Measurements from ENCODE around the gene ASIC4. TPM values are rescaled to one million over a fixed set of nuclear protein-coding genes. Genes with fewer than 3 reads are reported as not detected.

Gene ASIC4
- total and polyA plus RNA-seq, 7 experiments from 2014 or later = 0.12 to 0.49 (median 0.17) TPM; not detected in 3

GRCh38 chr2:219496825-219497494 is 17.3 kb upstream of the ASIC4 start:
- Mint-ChIP-seq H3K4me3 (peak overlapping the region; percentile 75 to 99 (median 96)), H3K36me3 (peaks cover 0 to 8% (median 2%) of the 10 kb centered on the region in 5 donors), H3K27me3 (peaks cover 41 to 54% (median 50%) of the 10 kb centered on the region in 5 donors), H3K4me1 (peaks cover 26 to 42% (median 36%) of the 10 kb centered on the region in 7 donors), H3K9me3 (peaks cover 0 to 2% (median 0%) of the 10 kb centered on the region in 11 donors), H3K27ac (no peak overlapping the region)
- peaks cover 4 to 9% of the 10 kb centered on the region in 2 donors for H3K27me3 ChIP-seq (ENCODE audit: control insufficient read depth in 2 of 2, insufficient read depth in 2 of 2, low read length in 2 of 2)
- no peaks in the 10 kb centered on the region for H3K36me3 ChIP-seq (ENCODE audit: control insufficient read depth in 2 of 3, insufficient read depth in 3 of 3, low read length in 3 of 3)
- no peaks in the 10 kb centered on the region for H3K9me3 ChIP-seq (ENCODE audit: control insufficient read depth in 2 of 3, low read length in 3 of 3)
- ChIA-PET POLR2A (interaction anchor here (0.9 to 2.3 kb wide), 2 partner anchors 33 to 146 kb away, joined by 3 to 8 read pairs; no protein-coding TSS in a partner anchor), CTCF (interaction anchor here (0.7 to 6.1 kb wide), 3 partner anchors 32 to 94 kb away, joined by 3 to 60 read pairs (median 5); partner anchors contain the start of genes CHPF and TMEM198)
- no peak for ATAC-seq
- H3K4me1 ChIP-seq (ENCODE audit: control insufficient read depth in 2 of 2, insufficient read depth in 2 of 2, low read length in 2 of 2) = peaks cover 19 to 22% of the 10 kb centered on the region in 2 donors
- no peak overlapping the region for H3K4me3 ChIP-seq (ENCODE audit: low read length)
- H3K27ac ChIP-seq (ENCODE audit: low read depth, low read length) = no peak overlapping the region
- DNase-seq = no peak
- intact Hi-C loops (cut with micrococcal nuclease) = loop anchor here (5.0 to 10.0 kb wide), 7 partner anchors 290 to 1222 kb away; partner anchors contain the start of genes CNPPD1 (in 2 of the 2), RETREG2 (in 2 of the 2), AAMP (in 1 of the 2) and CNOT9 (in 1 of the 2)

GRCh38 chr2:219497495-219498279 is 16.6 kb upstream of the ASIC4 start:
- intact Hi-C loops (cut with micrococcal nuclease) = loop anchor here (1.0 to 10.0 kb wide), 21 partner anchors 12 to 1223 kb away; partner anchors contain the start of genes CHPF (in 2 of the 2), CNPPD1 (in 2 of the 2), DNAJB2 (in 2 of the 2) and RETREG2 (in 2 of the 2)
- Histone ChIP-seq H3K27me3 (ENCODE audit: control insufficient read depth in 2 of 2, insufficient read depth in 2 of 2, low read length in 2 of 2) (peaks cover 4 to 9% of the 10 kb centered on the region in 2 donors), H3K9me3 (ENCODE audit: control insufficient read depth in 2 of 3, low read length in 3 of 3) (no peaks in the 10 kb centered on the region), H3K4me1 (ENCODE audit: control insufficient read depth in 2 of 2, insufficient read depth in 2 of 2, low read length in 2 of 2) (peaks cover 19 to 22% of the 10 kb centered on the region in 2 donors), H3K27ac (ENCODE audit: low read depth, low read length) (no peak overlapping the region), H3K4me3 (ENCODE audit: low read length) (peak overlapping the region; percentile 85), H3K36me3 (ENCODE audit: control insufficient read depth in 2 of 3, insufficient read depth in 3 of 3, low read length in 3 of 3) (no peaks in the 10 kb centered on the region)
- H3K36me3 Mint-ChIP-seq = peaks cover 0 to 11% (median 3%) of the 10 kb centered on the region in 5 donors
- ATAC-seq (peak; percentile 35), DNase-seq (peak in 1 of 9 donors; percentile 63)
- peak overlapping the region; percentile 91 to 99 (median 96) for H3K4me3 Mint-ChIP-seq
- ChIA-PET POLR2A (interaction anchor here (1.1 to 1.3 kb wide), 4 partner anchors 10 to 109 kb away, joined by 3 to 5 read pairs (median 4); no protein-coding TSS in a partner anchor), CTCF (interaction anchor here (6.1 kb wide), 1 partner anchor 31 kb away, joined by 60 read pairs; no protein-coding TSS in a partner anchor)
- peaks cover 26 to 42% (median 36%) of the 10 kb centered on the region in 7 donors for H3K4me1 Mint-ChIP-seq
- H3K9me3 Mint-ChIP-seq = peaks cover 0 to 2% (median 0%) of the 10 kb centered on the region in 11 donors
- peaks cover 36 to 52% (median 48%) of the 10 kb centered on the region in 5 donors for H3K27me3 Mint-ChIP-seq
- peak overlapping the region in 1 of 9 donors; percentile 81 for H3K27ac Mint-ChIP-seq

- DNase-seq (peak; percentile 78 to 95 (median 90)), ATAC-seq (peak; percentile 94)
- ChIA-PET CTCF (interaction anchor here (0.7 to 6.1 kb wide), 3 partner anchors 11 to 30 kb away, joined by 3 to 60 read pairs (median 8); no protein-coding TSS in a partner anchor), POLR2A (interaction anchor here (0.8 to 1.5 kb wide), 8 partner anchors 9 to 219 kb away, joined by 3 to 5 read pairs (median 4); partner anchors contain the start of genes DNAJB2 and DNPEP)
- peaks cover 26 to 42% (median 36%) of the 10 kb centered on the region in 7 donors for H3K4me1 Mint-ChIP-seq
- Histone ChIP-seq H3K9me3 (ENCODE audit: control insufficient read depth in 2 of 3, low read length in 3 of 3) (no peaks in the 10 kb centered on the region), H3K36me3 (ENCODE audit: control insufficient read depth in 2 of 3, insufficient read depth in 3 of 3, low read length in 3 of 3) (peaks cover 0 to 5% (median 0%) of the 10 kb centered on the region in 3 experiments), H3K27ac (ENCODE audit: low read depth, low read length) (peak within 1 kb of the TSS; percentile 79), H3K27me3 (ENCODE audit: control insufficient read depth in 2 of 2, insufficient read depth in 2 of 2, low read length in 2 of 2) (peaks cover 4 to 9% of the 10 kb centered on the region in 2 donors), H3K4me1 (ENCODE audit: control insufficient read depth in 2 of 2, insufficient read depth in 2 of 2, low read length in 2 of 2) (peaks cover 19 to 22% of the 10 kb centered on the region in 2 donors), H3K4me3 (ENCODE audit: low read length) (peak within 1 kb of the TSS; percentile 85)
- intact Hi-C loops (cut with micrococcal nuclease) = loop anchor here (1.0 to 10.0 kb wide), 21 partner anchors 11 to 1224 kb away; partner anchors contain the start of genes CHPF (in 2 of the 2), CNPPD1 (in 2 of the 2), DNAJB2 (in 2 of the 2) and RETREG2 (in 2 of the 2)
- peaks cover 0 to 2% (median 0%) of the 10 kb centered on the region in 11 donors for H3K9me3 Mint-ChIP-seq
- H3K4me3 Mint-ChIP-seq = peak within 1 kb of the TSS; percentile 91 to 99 (median 96)
- H3K27ac Mint-ChIP-seq = peak within 1 kb of the TSS; percentile 76 to 97 (median 86)
- H3K27me3 Mint-ChIP-seq = peaks cover 28 to 47% (median 40%) of the 10 kb centered on the region in 5 donors
- peaks cover 0 to 14% (median 4%) of the 10 kb centered on the region in 5 donors for H3K36me3 Mint-ChIP-seq
Observed at GRCh38 chr2:219498280-219499057, 15.8 kb upstream of the ASIC4 start, which contains the start of gene GMPPA. TSS of gene GMPPA (plus strand) at chr2:219498891. CDS start at chr2:219499976, 1,085 bp downstream.

- Histone ChIP-seq H3K36me3 (ENCODE audit: control insufficient read depth in 2 of 3, insufficient read depth in 3 of 3, low read length in 3 of 3) (peaks cover 0 to 10% (median 0%) of the 10 kb centered on the region in 3 experiments), H3K27ac (ENCODE audit: low read depth, low read length) (peak overlapping the region; percentile 79), H3K27me3 (ENCODE audit: control insufficient read depth in 2 of 2, insufficient read depth in 2 of 2, low read length in 2 of 2) (peaks cover 4 to 9% of the 10 kb centered on the region in 2 donors), H3K4me1 (ENCODE audit: control insufficient read depth in 2 of 2, insufficient read depth in 2 of 2, low read length in 2 of 2) (peaks cover 19 to 22% of the 10 kb centered on the region in 2 donors), H3K4me3 (ENCODE audit: low read length) (peak overlapping the region; percentile 85), H3K9me3 (ENCODE audit: control insufficient read depth in 2 of 3, low read length in 3 of 3) (no peaks in the 10 kb centered on the region)
- POLR2A ChIA-PET = interaction anchor here (0.8 to 1.5 kb wide), 8 partner anchors 9 to 220 kb away, joined by 3 to 5 read pairs (median 4); partner anchors contain the start of genes DNAJB2 and DNPEP
- H3K4me3 Mint-ChIP-seq = peak overlapping the region; percentile 91 to 99 (median 96)
- ATAC-seq (no peak), DNase-seq (no peak)
- H3K4me1 Mint-ChIP-seq = peaks cover 26 to 42% (median 36%) of the 10 kb centered on the region in 7 donors
- intact Hi-C loops (cut with micrococcal nuclease) = loop anchor here (2.0 to 10.0 kb wide), 12 partner anchors 22 to 1224 kb away; partner anchors contain the start of genes CNPPD1 (in 2 of the 2), RETREG2 (in 2 of the 2), ZFAND2B (in 2 of the 2) and AAMP (in 1 of the 2)
- H3K36me3 Mint-ChIP-seq = peaks cover 0 to 19% (median 4%) of the 10 kb centered on the region in 5 donors
- H3K27ac Mint-ChIP-seq = peak overlapping the region; percentile 76 to 97 (median 86)
- H3K9me3 Mint-ChIP-seq = peaks cover 0 to 2% (median 0%) of the 10 kb centered on the region in 11 donors
- CTCF ChIA-PET = interaction anchor here (0.7 to 6.1 kb wide), 5 partner anchors 11 to 97 kb away, joined by 3 to 60 read pairs (median 4); no protein-coding TSS in a partner anchor
- peaks cover 23 to 42% (median 35%) of the 10 kb centered on the region in 5 donors for H3K27me3 Mint-ChIP-seq
Observed at GRCh38 chr2:219499058-219499307, 15.3 kb upstream of the ASIC4 start.

- H3K4me3 ChIP-seq (ENCODE audit: low read length) = peak overlapping the region; percentile 85
- DNase-seq (no peak), ATAC-seq (no peak)
- CTCF ChIA-PET = interaction anchor here (0.9 to 1.8 kb wide), 3 partner anchors 10 to 97 kb away, joined by 3 to 8 read pairs (median 4); no protein-coding TSS in a partner anchor
- Mint-ChIP-seq H3K9me3 (peaks cover 0 to 2% (median 0%) of the 10 kb centered on the region in 11 donors), H3K36me3 (peaks cover 4 to 25% (median 9%) of the 10 kb centered on the region in 5 donors), H3K27ac (peak overlapping the region in 7 of 9 donors; percentile 76 to 97 (median 86)), H3K27me3 (peaks cover 19 to 36% (median 30%) of the 10 kb centered on the region in 5 donors), H3K4me1 (peaks cover 26 to 42% (median 36%) of the 10 kb centered on the region in 7 donors), H3K4me3 (peak overlapping the region; percentile 91 to 99 (median 96))
- intact Hi-C loops (cut with micrococcal nuclease) = loop anchor here (2.0 to 10.0 kb wide), 12 partner anchors 23 to 1225 kb away; partner anchors contain the start of genes CNPPD1 (in 2 of the 2), RETREG2 (in 2 of the 2), ZFAND2B (in 2 of the 2) and AAMP (in 1 of the 2)
- POLR2A ChIA-PET = interaction anchor here (1.5 kb wide), 1 partner anchor 221 kb away, joined by 4 read pairs; the partner anchor contains the start of gene DNAJB2
- peaks cover 4 to 9% of the 10 kb centered on the region in 2 donors for H3K27me3 ChIP-seq (ENCODE audit: control insufficient read depth in 2 of 2, insufficient read depth in 2 of 2, low read length in 2 of 2)
- no peaks in the 10 kb centered on the region for H3K9me3 ChIP-seq (ENCODE audit: control insufficient read depth in 2 of 3, low read length in 3 of 3)
- H3K36me3 ChIP-seq (ENCODE audit: control insufficient read depth in 2 of 3, insufficient read depth in 3 of 3, low read length in 3 of 3) = peaks cover 0 to 15% (median 0%) of the 10 kb centered on the region in 3 experiments
- H3K4me1 ChIP-seq (ENCODE audit: control insufficient read depth in 2 of 2, insufficient read depth in 2 of 2, low read length in 2 of 2) = peaks cover 19 to 22% of the 10 kb centered on the region in 2 donors
- H3K27ac ChIP-seq (ENCODE audit: low read depth, low read length) = peak overlapping the region; percentile 79
Observed at GRCh38 chr2:219499555-219499954, 14.7 kb upstream of the ASIC4 start.

All from naive thymus-derived CD4-positive, alpha-beta T cell (primary cell).